Measurements from ENCODE around the gene CACNB4. TPM values are rescaled to one million over a fixed set of nuclear protein-coding genes. Genes with fewer than 3 reads are reported as not detected.

CACNB4 gene
- total RNA-seq, 1 experiment from 2014 or later: not detected

- intact Hi-C loops (cut with micrococcal nuclease): no loop called here
- Histone ChIP-seq H3K9me2 (replicated peaks; ENCODE audit: low read length) (no peaks in the 10 kb centered on the region), H3K9ac (ENCODE audit: low read length) (no peak overlapping the region), H2AFZ (ENCODE audit: low read length) (no peak overlapping the region), H3K79me2 (ENCODE audit: low read length) (no peaks in the 10 kb centered on the region), H3K9me3 (ENCODE audit: low read length) (no peaks in the 10 kb centered on the region), H3K4me2 (ENCODE audit: low read length) (no peak overlapping the region), H3K27me3 (ENCODE audit: low read length) (peaks cover 100% of the 10 kb centered on the region), H3K36me3 (ENCODE audit: low read depth, low read length) (no peaks in the 10 kb centered on the region), H3K27ac (ENCODE audit: low read length) (no peak overlapping the region), H3K4me1 (ENCODE audit: insufficient read depth, low read length) (no peaks in the 10 kb centered on the region), H4K20me1 (ENCODE audit: low read length) (no peaks in the 10 kb centered on the region), H3F3A (ENCODE audit: low read length, unreplicated experiment) (no peaks in the 10 kb centered on the region), H3K4me3 (ENCODE audit: low read length) (no peak overlapping the region)
- ChIA-PET POLR2A (ENCODE audit: unreplicated experiment) (no interaction called here), CTCF (no interaction called here)
- ATAC-seq (no peak), DNase-seq (no peak)
- BruUV-seq (replicated peaks): no TSS peak
- TF ChIP-seq EZH2 (IDR thresholded peaks at IDR 0.05; ENCODE audit: low read length, unreplicated experiment) (no peak), EZH2phosphoT487 (IDR thresholded peaks at IDR 0.05; ENCODE audit: borderline replicate concordance, low read length) (no peak), CTCF (conservative IDR thresholded peaks at IDR 0.05; ENCODE audit: low read depth, low read length) (no peak)
Measured at GRCh38 chr2:151976945-151977353, 121.9 kb downstream of the CACNB4 start.

- Histone ChIP-seq H3K36me3 (ENCODE audit: low read depth, low read length) (no peaks in the 10 kb centered on the region), H2AFZ (ENCODE audit: low read length) (no peak overlapping the region), H3K4me3 (ENCODE audit: low read length) (no peak overlapping the region), H3K4me1 (ENCODE audit: insufficient read depth, low read length) (no peaks in the 10 kb centered on the region), H3K27me3 (ENCODE audit: low read length) (peaks cover 100% of the 10 kb centered on the region), H3F3A (ENCODE audit: low read length, unreplicated experiment) (no peaks in the 10 kb centered on the region), H3K27ac (ENCODE audit: low read length) (no peak overlapping the region), H3K79me2 (ENCODE audit: low read length) (no peaks in the 10 kb centered on the region), H4K20me1 (ENCODE audit: low read length) (no peaks in the 10 kb centered on the region), H3K9me2 (replicated peaks; ENCODE audit: low read length) (no peaks in the 10 kb centered on the region), H3K9ac (ENCODE audit: low read length) (no peak overlapping the region), H3K9me3 (ENCODE audit: low read length) (no peaks in the 10 kb centered on the region), H3K4me2 (ENCODE audit: low read length) (no peak overlapping the region)
- TF ChIP-seq CTCF (conservative IDR thresholded peaks at IDR 0.05; ENCODE audit: low read depth, low read length): no peak
- TF ChIP-seq EZH2phosphoT487 (IDR thresholded peaks at IDR 0.05; ENCODE audit: borderline replicate concordance, low read length): no peak
- no peak for TF ChIP-seq EZH2 (IDR thresholded peaks at IDR 0.05; ENCODE audit: low read length, unreplicated experiment)
- ATAC-seq (no peak), DNase-seq (no peak)
- BruUV-seq (replicated peaks): no TSS peak
- ChIA-PET CTCF (interaction anchor here (0.7 kb wide), 1 partner anchor 663 kb away, joined by 3 read pairs; no protein-coding TSS in a partner anchor), POLR2A (ENCODE audit: unreplicated experiment) (no interaction called here)
- intact Hi-C loops (cut with micrococcal nuclease): no loop called here
Measured at GRCh38 chr2:151975460-151976414, 123.1 kb downstream of the CACNB4 start.

- Histone ChIP-seq H3K27me3 (ENCODE audit: low read length) (peaks cover 100% of the 10 kb centered on the region), H3K4me1 (ENCODE audit: insufficient read depth, low read length) (no peaks in the 10 kb centered on the region), H3K4me3 (ENCODE audit: low read length) (no peak overlapping the region), H3K9me3 (ENCODE audit: low read length) (no peaks in the 10 kb centered on the region), H3K9me2 (replicated peaks; ENCODE audit: low read length) (no peaks in the 10 kb centered on the region), H3K9ac (ENCODE audit: low read length) (no peak overlapping the region), H2AFZ (ENCODE audit: low read length) (no peak overlapping the region), H3K79me2 (ENCODE audit: low read length) (no peaks in the 10 kb centered on the region), H3F3A (ENCODE audit: low read length, unreplicated experiment) (no peaks in the 10 kb centered on the region), H4K20me1 (ENCODE audit: low read length) (no peaks in the 10 kb centered on the region), H3K36me3 (ENCODE audit: low read depth, low read length) (no peaks in the 10 kb centered on the region), H3K27ac (ENCODE audit: low read length) (no peak overlapping the region), H3K4me2 (ENCODE audit: low read length) (no peak overlapping the region)
- TF ChIP-seq CTCF (conservative IDR thresholded peaks at IDR 0.05; ENCODE audit: low read depth, low read length) (no peak), EZH2phosphoT487 (IDR thresholded peaks at IDR 0.05; ENCODE audit: borderline replicate concordance, low read length) (no peak), EZH2 (IDR thresholded peaks at IDR 0.05; ENCODE audit: low read length, unreplicated experiment) (no peak)
- POLR2A ChIA-PET (ENCODE audit: unreplicated experiment): no interaction called here
- ATAC-seq: no peak
- intact Hi-C loops (cut with micrococcal nuclease): no loop called here
- no peak for DNase-seq
- CTCF ChIA-PET: no interaction called here
- BruUV-seq (replicated peaks): no TSS peak
Measured at GRCh38 chr2:151974988-151975387, 123.9 kb downstream of the CACNB4 start.

All from PC-3 (cell line).